ENCODE measurements around the gene NT5C3A. TPM values are rescaled to one million over a fixed set of nuclear protein-coding genes. Genes with fewer than 3 reads are reported as not detected.
A peak's percentile ranks its signal among the peaks of the same experiment; 100 is the strongest.

The NT5C3A gene
- total RNA-seq, 2 experiments from 2014 or later: 34.2 to 37.7 TPM

DNA sequence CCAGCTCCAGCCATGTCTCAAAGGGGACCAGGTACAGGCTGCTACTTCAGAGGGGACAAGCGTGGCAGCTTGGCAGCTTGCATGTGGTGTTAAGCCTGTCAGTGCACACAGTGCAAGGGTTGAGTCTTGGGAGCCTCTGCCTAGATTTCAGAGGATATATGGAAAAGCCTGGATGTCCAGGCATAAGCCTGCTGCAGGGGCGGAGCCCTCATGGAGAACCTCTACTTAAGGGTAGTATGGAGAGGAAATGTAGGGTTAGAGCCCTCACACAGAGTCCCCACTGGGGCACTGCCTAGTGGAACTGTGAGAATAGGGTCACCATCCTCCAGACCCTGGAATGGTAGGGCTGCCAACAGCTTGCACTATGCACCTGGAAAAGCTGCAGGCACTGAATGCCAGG lies 7.7 kb upstream of the NT5C3A start:
- POLR2A ChIA-PET: no interaction called here
- intact Hi-C loops (cut with micrococcal nuclease): no loop called here
- H3K27ac Mint-ChIP-seq: no peak overlapping the region
- peaks cover 19% of the 10 kb centered on the region for H3K9me3 Mint-ChIP-seq
- H3K4me3 Mint-ChIP-seq: no peak overlapping the region
- ATAC-seq: no peak
- CTCF ChIA-PET: interaction anchor here (1.3 kb wide), 1 partner anchor 39 kb away, joined by 7 read pairs; the partner anchor contains the start of gene RP9
- no peak for DNase-seq
- no peaks in the 10 kb centered on the region for H3K4me1 Mint-ChIP-seq (ENCODE audit: low read depth)
- peaks cover 15% of the 10 kb centered on the region for H3K27me3 Mint-ChIP-seq
- no peaks in the 10 kb centered on the region for H3K36me3 Mint-ChIP-seq (ENCODE audit: low read depth)
- TF ChIP-seq CTCF (IDR thresholded peaks at IDR 0.05): no peak

DNA sequence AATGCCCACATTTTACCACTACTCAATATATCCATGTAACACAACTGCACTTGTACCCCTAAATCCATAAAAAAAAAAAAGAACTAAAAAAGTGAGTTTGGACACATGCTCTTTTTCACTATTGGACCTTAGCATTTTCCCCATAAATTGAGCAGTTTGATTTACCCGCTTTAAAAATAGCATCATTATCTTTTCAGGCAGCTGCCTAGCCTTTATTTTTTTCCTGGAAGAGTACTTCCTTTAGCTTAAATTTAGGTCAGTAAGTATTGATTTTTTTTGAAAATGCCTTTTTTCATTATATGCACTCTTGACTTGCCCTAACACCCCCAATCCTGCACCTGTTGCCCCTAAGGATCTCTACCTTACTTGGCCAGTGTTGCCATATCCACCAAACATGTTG lies 5.3 kb upstream of the NT5C3A start:
- no peak for TF ChIP-seq CTCF (IDR thresholded peaks at IDR 0.05)
- Mint-ChIP-seq H3K27ac (no peak overlapping the region), H3K36me3 (ENCODE audit: low read depth) (no peaks in the 10 kb centered on the region), H3K9me3 (peaks cover 19% of the 10 kb centered on the region), H3K4me1 (ENCODE audit: low read depth) (peaks cover 3% of the 10 kb centered on the region), H3K4me3 (no peak overlapping the region), H3K27me3 (peaks cover 10% of the 10 kb centered on the region)
- ATAC-seq (no peak), DNase-seq (no peak)
- CTCF ChIA-PET: interaction anchor here (0.6 kb wide), 1 partner anchor 41 kb away, joined by 3 read pairs; the partner anchor contains the start of gene RP9
- POLR2A ChIA-PET: no interaction called here
- intact Hi-C loops (cut with micrococcal nuclease): no loop called here

- peaks cover 3% of the 10 kb centered on the region for H3K4me1 Mint-ChIP-seq (ENCODE audit: low read depth)
- no peak for TF ChIP-seq CTCF (IDR thresholded peaks at IDR 0.05)
- H3K27ac Mint-ChIP-seq: no peak overlapping the region
- POLR2A ChIA-PET: no interaction called here
- H3K27me3 Mint-ChIP-seq: peaks cover 2% of the 10 kb centered on the region
- peaks cover 19% of the 10 kb centered on the region for H3K9me3 Mint-ChIP-seq
- H3K4me3 Mint-ChIP-seq: no peak overlapping the region
- no peak for DNase-seq
- ATAC-seq: no peak
- intact Hi-C loops (cut with micrococcal nuclease): no loop called here
- CTCF ChIA-PET: no interaction called here
- peaks cover 1% of the 10 kb centered on the region for H3K36me3 Mint-ChIP-seq (ENCODE audit: low read depth)
Observed at GRCh38 chr7:33066771-33067170, 4.2 kb upstream of the NT5C3A start.

DNA sequence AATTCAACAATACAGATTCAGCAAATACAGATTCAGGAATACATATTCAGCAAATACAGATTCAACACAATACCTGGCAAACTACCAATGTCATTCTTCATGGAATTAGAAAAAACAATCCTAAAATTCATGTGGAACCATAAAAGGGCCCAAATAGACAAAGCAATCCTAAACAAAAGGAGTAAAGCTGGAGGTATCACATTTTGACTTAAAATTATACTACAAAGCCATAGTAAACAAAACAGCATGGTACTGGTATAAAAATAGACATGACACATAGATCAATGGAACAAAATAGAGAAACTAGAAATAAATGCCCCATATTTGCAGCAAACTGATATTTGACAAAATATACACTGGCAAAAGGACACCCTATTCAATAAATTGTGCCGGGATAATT lies 3.4 kb upstream of the NT5C3A start:
- H3K27ac Mint-ChIP-seq: no peak overlapping the region
- H3K27me3 Mint-ChIP-seq: no peaks in the 10 kb centered on the region
- peaks cover 2% of the 10 kb centered on the region for H3K36me3 Mint-ChIP-seq (ENCODE audit: low read depth)
- peaks cover 18% of the 10 kb centered on the region for H3K9me3 Mint-ChIP-seq
- ATAC-seq (no peak), DNase-seq (no peak)
- H3K4me1 Mint-ChIP-seq (ENCODE audit: low read depth): peaks cover 4% of the 10 kb centered on the region
- intact Hi-C loops (cut with micrococcal nuclease): no loop called here
- no peak for TF ChIP-seq CTCF (IDR thresholded peaks at IDR 0.05)
- H3K4me3 Mint-ChIP-seq: no peak overlapping the region
- ChIA-PET POLR2A (no interaction called here), CTCF (interaction anchor here (1.6 to 5.6 kb wide), 2 partner anchors 26 to 42 kb away, joined by 5 to 41 read pairs; partner anchors contain the start of gene RP9)

- ATAC-seq (peak; percentile 94), DNase-seq (peak; percentile 93)
- Mint-ChIP-seq H3K27me3 (no peaks in the 10 kb centered on the region), H3K4me1 (ENCODE audit: low read depth) (peaks cover 27% of the 10 kb centered on the region), H3K9me3 (peaks cover 9% of the 10 kb centered on the region), H3K36me3 (ENCODE audit: low read depth) (peaks cover 21% of the 10 kb centered on the region), H3K4me3 (peak overlapping the region; percentile 95), H3K27ac (peak overlapping the region; percentile 90)
- ChIA-PET CTCF (interaction anchor here (0.6 to 5.6 kb wide), 7 partner anchors 9 to 217 kb away, joined by 3 to 41 read pairs (median 3); partner anchors contain the start of gene RP9), POLR2A (interaction anchor here (0.7 to 3.1 kb wide), 12 partner anchors 10 to 172 kb away, joined by 3 to 20 read pairs (median 5); partner anchors contain the start of gene KBTBD2)
- no peak for TF ChIP-seq CTCF (IDR thresholded peaks at IDR 0.05)
- intact Hi-C loops (cut with micrococcal nuclease): loop anchor here (5.0 kb wide), 1 partner anchor 44 kb away; the partner anchor contains the start of gene RP9
Observed at GRCh38 chr7:33062782-33063443, 337 bp upstream of the NT5C3A start.

All from activated CD8-positive, alpha-beta T cell treated with anti-CD3 and anti-CD28 coated beads for 36 hours (primary cell).